HL-60 (cell line): Measurements from ENCODE around the gene TBC1D22A.

Experiments used
- DNase-seq, 2 experiments: peaks; one replicate each; pipeline ENCODE4 v3.0.0-alpha.2; 2010 to 2020; ENCODE audit warnings: low read depth in 1 of 2, low spot score in 1 of 2
- H3K27ac ChIP-seq: fragments of 250-450 bp; sonication (Bioruptor Pico); replicated peaks from 2 replicates; pipeline ENCODE4 v1.5.1; 2020; ENCODE audit warnings: mild to moderate bottlenecking, moderate library complexity
- H3K27me3 ChIP-seq: fragments of 250-450 bp; sonication (Bioruptor Pico); 2 replicates; pipeline ENCODE4 v1.5.1; 2021; ENCODE audit warnings: mild to moderate bottlenecking, moderate library complexity; ENCODE audit not compliant: insufficient read depth, poor library complexity, severe bottlenecking
- H3K4me3 ChIP-seq: replicated peaks from 2 replicates; pipeline ENCODE4 v1.5.1; 2011; ENCODE audit warnings: mild to moderate bottlenecking, control low read depth, low read length; ENCODE audit not compliant: insufficient read depth
- CTCF ChIP-seq: IDR thresholded peaks from one replicate; pipeline ENCODE4 v1.5.1; 2011; ENCODE audit warnings: low read length, control low read depth, inconsistent platforms; ENCODE audit not compliant: insufficient read depth
- GABPA ChIP-seq: IDR thresholded peaks from 2 replicates; pipeline ENCODE4 v1.6.1; 2012; ENCODE audit warnings: low read depth
- POLR2AphosphoS5 ChIP-seq: IDR thresholded peaks from 2 replicates; pipeline ENCODE4 v1.6.1; 2012; ENCODE audit warnings: low read depth
- REST ChIP-seq: IDR thresholded peaks from 2 replicates; pipeline ENCODE4 v1.6.1; 2012; ENCODE audit warnings: low read depth; ENCODE audit not compliant: insufficient replicate concordance
- SPI1 ChIP-seq: IDR thresholded peaks from 2 replicates; pipeline ENCODE4 v1.6.1; 2012; ENCODE audit warnings: low read depth, mild to moderate bottlenecking, borderline replicate concordance

Gene TBC1D22A

GRCh38 chr22:46775850-46776826 is 13.7 kb downstream of the TBC1D22A start:
- TF ChIP-seq SPI1 (no peak), REST (no peak), CTCF (no peak), GABPA (no peak), POLR2AphosphoS5 (no peak)
- no peak overlapping the region for H3K27ac ChIP-seq
- no peak for DNase-seq
- H3K27me3 ChIP-seq, result no peaks in the 10 kb centered on the region
- H3K4me3 ChIP-seq, result no peak overlapping the region

DNA sequence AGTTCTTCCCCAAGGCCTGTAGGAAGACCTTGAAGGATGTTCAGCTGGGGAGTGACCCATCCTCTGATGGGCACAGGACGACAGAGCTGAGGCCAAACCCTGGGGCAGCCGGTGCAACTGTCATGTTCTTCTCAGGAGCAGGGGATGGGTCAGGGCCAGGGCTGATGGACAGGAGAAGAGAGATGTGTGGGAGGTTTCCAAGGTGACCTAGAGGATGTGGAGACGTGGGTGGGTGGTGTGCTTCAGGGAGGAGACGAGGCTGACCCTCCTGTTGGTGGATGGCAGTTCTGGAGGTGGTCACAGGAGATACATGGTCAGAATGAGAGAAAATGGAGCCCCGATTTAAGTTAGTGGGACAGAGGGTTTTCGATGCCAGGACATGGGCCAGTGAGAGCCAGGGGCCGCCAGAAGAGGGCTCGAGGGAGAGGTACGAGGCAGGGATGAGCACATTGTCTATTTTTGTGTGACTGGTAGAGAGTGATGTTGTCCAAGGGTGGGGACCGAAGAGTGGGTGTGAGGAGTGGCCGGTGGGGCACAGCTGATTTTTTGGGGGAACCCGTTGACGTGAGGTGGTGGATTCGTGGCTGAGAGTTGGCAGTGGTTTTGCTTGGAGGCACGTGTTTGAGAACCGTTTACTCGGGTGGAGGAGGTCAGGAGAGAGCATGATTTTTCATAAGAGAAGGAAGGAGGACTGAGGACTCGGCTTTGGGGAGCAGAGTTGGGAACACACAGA is 14.6 kb downstream of the TBC1D22A start:
- H3K27me3 ChIP-seq, result no peaks in the 10 kb centered on the region
- TF ChIP-seq SPI1, result no peak
- no peak for TF ChIP-seq CTCF
- no peak for TF ChIP-seq POLR2AphosphoS5
- no peak for TF ChIP-seq REST
- no peak for TF ChIP-seq GABPA
- no peak overlapping the region for H3K4me3 ChIP-seq
- DNase-seq, result no peak
- H3K27ac ChIP-seq, result peak overlapping the region; percentile 57

DNA sequence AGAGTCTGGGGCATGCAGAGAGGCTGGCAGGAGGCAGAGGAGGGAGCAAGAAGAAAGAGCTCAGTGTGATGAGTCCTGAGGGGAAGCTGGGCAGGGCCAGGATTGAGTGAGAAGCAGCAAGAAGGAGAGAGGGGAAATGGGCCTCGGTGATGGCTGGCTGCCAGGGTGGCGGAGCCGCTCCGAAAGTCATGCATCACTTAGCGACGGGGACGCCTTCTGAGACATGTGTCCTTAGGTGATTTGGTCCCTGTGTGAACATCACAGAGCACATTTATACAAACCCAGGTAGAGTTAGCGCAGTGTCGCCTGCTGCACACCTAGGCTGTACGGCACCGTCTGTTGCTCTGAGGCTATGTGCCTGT is 15.1 kb downstream of the TBC1D22A start:
- Histone ChIP-seq H3K27ac (peak overlapping the region; percentile 57), H3K27me3 (no peaks in the 10 kb centered on the region), H3K4me3 (no peak overlapping the region)
- TF ChIP-seq REST (no peak), SPI1 (peak; percentile 53; the same call in 1 of the 2 replicates)
- DNase-seq, result peak in 1 of 2 experiments; percentile 75
